ENCODE results near the gene DNMT3L.
"Not testable (repeated sequence)": the region's sequence is repeated elsewhere in the genome, so short reads cannot be mapped to it uniquely, and the experiment has no call there.

Gene DNMT3L

GRCh38 chr21:44199448-44199847 lies 62.2 kb downstream of the DNMT3L start:
- DNase-seq (ENCODE audit: low read depth, low spot score) = no peak

- DNase-seq (ENCODE audit: low read depth, low spot score) = not testable (repeated sequence)
Observed at GRCh38 chr21:44197156-44197516, 64.6 kb downstream of the DNMT3L start.

All from astrocyte of the hippocampus (primary cell).